IPS-18c (cell line): ENCODE data around the gene FGA.

Experiments
- H3K4me3 ChIP-seq: 2 replicates; pipeline ENCODE4 v1.7.0; 2013; ENCODE audit warnings: low read depth, mild to moderate bottlenecking, low read length, moderate library complexity; ENCODE audit not compliant: insufficient read depth
- H3K9me3 ChIP-seq: one replicate; pipeline ENCODE4 v1.6.1; 2013; ENCODE audit warnings: mild to moderate bottlenecking, low read length, moderate library complexity; ENCODE audit not compliant: control insufficient read depth, insufficient read depth

The FGA gene

DNA sequence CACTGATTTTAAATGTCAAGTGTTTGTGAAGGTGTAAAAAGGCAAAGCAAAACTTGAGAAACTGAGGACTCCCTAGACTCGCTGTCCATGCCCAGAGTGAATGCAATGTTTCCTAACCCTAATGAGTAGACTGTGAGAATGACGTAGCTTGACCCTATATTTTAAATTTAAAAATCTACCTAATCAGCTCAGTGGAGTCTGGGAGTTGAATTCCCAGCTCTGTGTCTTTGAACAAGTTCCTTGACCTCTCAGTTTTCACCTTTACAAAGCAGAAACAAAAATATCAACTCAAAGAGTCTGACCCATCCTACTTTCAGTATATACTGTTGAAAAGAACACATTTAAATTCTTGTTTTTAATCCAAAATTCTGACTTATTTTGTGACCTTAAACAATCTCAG, 2.3 kb downstream of the FGA start:
- H3K9me3 ChIP-seq, result no peaks in the 10 kb centered on the region
- H3K4me3 ChIP-seq, result no peak overlapping the region

DNA sequence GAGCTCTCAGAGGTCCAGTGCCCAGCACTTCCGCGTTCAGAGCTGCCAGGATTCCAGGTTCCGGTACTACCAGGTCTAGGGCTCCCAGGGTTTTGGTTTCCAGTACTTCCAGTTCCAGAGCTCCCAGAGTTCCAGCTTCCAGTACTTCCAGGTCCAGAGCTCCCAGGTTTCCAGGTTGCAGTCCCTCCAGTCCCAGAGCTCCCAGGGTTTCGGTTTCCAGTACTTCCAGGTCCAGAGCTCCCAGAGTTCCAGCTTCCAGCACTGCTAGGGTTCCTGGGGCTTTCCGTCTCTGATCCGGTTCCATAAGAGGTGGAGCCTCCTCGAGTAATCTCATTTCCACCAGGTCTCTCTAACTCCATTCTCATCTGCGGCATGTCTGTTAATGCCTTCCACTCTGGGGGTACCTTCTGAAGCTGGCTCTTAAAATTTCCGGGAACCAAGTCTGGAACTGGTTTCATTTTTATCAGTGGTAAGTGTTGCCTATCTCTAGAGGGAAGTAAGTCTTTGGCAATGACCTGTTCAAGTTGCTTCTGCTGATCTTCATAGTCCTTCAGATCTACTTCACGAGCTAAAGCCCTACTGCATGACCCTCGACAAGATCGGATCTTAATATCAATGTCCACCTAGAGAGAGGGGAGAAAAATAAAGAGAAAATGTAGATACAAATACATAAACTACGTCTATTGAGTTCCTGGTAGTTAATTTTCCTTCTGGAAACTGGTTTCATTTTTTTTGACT, 4.1 kb downstream of the FGA start:
- H3K4me3 ChIP-seq, result no peak overlapping the region
- no peaks in the 10 kb centered on the region for H3K9me3 ChIP-seq

DNA sequence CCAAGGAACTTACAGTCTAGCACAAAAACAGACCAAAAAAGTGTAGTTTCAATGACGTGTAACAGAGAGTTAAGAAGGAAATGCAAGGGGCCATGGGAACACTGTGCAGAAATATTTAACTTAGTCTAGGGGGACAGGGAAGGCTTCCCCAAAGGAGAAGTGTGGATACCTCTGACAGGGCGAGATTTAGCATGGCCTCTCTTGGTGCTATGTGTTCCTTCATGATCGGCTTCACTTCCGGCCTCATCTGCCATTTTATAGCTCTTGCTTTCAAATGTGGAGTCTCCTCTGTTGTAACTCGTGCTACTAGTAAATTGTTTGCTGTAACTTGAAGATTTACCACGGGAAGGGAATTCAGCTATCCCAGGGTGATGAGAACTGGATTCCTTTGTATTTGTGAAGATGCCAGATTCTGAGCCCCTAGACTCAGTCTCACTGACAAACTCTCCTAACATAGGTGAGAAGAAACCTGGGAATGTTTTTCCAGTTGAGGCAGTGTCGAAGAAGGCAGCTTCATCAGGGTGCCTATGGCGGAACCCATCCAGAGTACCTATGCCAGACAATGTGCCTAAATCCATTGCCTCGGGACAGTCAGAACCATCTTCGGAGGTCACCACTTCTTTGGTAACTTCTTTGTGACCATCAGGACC, 5.0 kb downstream of the FGA start:
- Histone ChIP-seq H3K9me3 (no peaks in the 10 kb centered on the region), H3K4me3 (no peak overlapping the region)

DNA sequence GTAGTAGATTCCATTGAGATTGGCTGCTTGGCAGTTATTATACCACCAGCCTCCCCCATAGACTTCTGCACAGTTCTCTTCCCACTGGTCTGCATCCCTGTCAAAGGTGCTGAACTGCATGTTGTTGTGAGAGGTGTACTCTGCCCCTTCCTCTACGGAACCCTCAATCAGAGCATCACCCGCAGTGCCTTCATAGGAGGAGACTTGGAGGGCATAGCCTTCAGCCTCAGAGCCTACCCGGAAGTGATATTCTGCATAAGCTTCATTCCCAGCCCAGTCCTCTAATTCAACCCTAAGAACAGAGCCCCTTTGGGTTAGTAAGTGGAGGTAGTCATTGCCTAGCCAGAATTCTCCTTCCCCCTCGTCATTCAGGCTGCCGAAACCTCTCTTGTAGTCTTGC, 6.3 kb downstream of the FGA start:
- Histone ChIP-seq H3K4me3 (no peak overlapping the region), H3K9me3 (no peaks in the 10 kb centered on the region)

DNA sequence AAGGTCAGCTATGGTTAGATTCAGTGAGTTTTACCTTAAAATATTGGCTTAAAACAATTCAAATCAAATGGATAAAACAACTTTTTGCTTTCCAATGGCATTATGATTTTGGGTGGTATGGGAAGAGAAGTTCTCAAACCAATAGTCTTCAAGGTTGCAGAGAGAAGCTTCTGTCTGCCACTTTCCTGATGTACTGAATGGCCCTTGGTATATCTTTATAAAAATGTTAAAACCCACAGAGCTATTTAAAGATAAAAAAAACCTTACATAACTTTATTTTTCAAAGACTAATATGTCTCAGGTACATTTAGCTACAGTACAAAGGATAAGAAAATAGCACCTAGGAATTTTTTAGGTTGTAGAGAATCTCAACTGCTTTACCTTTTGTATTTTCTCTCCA, 6.9 kb downstream of the FGA start:
- no peak overlapping the region for H3K4me3 ChIP-seq
- no peaks in the 10 kb centered on the region for H3K9me3 ChIP-seq

DNA sequence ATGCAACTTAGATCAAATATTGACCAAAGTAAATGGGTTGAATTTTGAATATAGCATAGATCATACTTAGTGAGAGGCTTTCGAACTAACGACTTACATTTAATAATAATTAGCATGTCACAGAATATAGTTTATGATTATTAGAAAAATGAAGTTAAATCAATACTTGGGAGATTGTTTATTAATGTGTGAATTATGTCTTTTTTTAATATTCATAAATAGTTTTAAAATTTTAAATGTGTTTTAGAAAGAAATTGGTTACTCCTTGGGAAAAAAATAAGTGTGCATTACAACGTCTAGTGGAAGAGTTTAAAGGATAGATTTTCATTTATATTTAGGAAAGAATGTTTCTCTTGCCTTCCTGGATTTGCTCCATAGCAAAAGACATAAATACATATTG, 7.3 kb downstream of the FGA start:
- no peaks in the 10 kb centered on the region for H3K9me3 ChIP-seq
- no peak overlapping the region for H3K4me3 ChIP-seq

DNA sequence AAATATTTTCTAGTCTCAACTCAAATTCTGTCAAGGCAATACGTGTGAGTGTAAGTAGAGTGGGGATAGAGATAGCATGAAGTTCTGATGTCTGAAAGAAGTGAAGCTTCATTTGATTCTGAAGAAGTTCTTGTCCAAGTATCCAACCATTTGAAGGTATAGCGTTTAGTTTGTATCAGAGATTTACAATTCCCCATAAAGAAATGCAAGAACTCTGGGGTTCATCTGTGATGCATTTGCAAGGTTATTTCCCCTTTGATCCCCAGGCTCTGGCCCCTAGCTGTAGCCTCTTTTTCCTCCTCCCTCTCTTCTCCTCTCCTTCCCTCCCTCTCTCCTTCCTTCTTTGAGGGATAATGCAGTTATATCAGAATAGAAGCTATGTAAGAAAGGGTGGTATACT, 7.8 kb downstream of the FGA start:
- Histone ChIP-seq H3K9me3 (no peaks in the 10 kb centered on the region), H3K4me3 (no peak overlapping the region)

DNA sequence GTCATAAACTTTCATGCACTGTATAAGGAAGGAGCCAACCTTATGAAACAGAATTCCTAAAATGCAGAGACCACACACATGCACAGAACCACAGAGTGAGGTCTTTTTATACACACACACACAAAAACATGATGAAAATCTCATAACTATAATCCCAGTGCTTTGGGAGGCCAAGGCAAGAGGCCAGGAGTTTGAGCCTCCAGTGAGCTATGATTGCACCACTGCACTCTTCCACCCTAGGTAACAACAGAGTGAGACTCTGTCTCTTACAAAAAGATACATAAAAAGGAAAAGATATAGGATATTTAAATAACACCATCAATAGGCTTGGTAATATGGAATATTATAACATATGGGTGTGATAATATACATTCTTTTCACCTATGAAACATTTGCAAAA, 10.6 kb downstream of the FGA start:
- Histone ChIP-seq H3K4me3 (no peak overlapping the region), H3K9me3 (no peaks in the 10 kb centered on the region)

DNA sequence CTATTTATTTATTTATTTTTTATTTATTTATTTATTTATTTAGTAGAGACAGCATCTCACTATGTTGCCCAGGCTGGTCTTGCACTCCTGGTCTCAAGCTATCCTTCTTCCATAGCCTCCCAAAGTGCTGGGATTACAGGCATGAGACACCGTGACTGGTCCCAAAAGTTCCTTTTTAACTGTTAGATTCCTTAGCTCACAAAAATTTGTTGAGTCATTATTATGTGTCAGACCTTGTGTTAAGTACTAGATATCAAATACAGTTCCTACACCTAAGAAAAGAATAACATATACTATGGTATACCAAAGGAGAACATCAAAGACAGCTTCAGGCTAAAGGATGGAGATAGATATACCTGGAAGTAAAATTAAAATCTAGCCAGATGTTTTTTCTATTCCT, 11.6 kb downstream of the FGA start:
- Histone ChIP-seq H3K4me3 (no peak overlapping the region), H3K9me3 (no peaks in the 10 kb centered on the region)

DNA sequence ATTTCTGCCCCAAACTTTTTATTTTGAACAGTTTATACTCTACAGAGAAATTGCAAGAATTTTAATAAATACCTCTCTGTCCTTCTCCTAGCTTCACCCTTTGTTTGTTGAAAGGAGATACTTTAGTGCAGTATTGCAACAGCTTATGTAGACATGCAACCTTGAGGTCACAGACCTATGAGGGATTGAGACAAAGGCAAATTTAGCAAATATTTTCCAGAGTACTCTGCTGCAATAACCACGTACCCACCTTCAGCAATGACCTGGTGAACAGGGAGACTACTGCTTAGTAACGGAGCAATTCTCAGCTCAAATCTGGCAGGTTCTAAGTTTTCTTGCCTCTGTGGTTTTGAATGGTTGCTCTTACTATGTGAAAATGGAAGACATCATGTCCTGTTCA, 13.2 kb downstream of the FGA start:
- Histone ChIP-seq H3K9me3 (no peaks in the 10 kb centered on the region), H3K4me3 (no peak overlapping the region)

DNA sequence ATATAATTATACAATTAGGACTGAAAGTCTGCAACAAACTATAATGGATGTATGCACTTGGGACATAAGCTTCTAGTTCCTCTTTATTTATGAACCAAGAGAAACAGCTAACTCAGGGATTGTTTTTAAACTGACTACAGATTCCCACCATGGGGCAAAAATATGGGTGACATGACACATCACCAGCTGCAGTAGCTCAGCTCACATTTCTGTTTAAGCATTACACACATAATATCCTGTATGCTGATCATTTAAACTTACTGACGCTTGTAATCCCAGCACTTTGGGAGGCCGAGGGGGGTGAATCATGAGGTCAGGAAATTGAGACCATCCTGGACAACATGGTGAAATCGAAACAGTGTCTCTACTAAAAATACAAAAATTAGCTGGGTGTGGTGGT, 16.2 kb downstream of the FGA start:
- no peak overlapping the region for H3K4me3 ChIP-seq
- H3K9me3 ChIP-seq, result no peaks in the 10 kb centered on the region

DNA sequence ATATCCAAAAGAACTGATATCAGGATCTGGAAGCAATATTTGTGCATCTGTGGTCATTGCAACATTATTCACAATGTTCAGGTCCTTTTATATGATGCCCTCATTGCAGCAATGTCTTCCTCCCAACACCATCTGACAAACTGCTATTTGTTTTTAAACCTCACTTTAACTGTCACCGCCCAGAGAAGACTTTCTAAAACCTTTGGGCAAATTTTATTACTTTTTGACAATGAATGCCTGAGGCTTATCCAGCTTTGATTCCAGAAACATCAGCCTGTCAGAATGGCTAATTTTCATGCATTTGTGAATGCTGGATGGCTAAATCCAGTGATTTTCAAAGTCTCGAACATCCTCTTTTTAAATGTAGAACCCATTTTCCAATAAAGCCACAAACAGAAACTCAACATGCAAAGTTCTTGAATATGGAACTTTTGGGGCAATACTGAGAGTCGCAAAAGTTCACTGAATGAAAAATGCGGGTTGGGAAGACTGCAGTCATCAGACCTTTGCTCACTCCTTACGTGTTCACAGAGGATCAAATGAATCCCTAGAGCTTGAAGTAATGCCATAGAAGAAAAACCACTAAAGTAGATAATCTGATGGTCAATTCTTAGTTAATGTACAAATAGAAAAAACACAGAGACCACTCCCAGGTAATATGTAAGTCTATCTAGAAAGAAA, 17.2 kb downstream of the FGA start:
- Histone ChIP-seq H3K4me3 (no peak overlapping the region), H3K9me3 (no peaks in the 10 kb centered on the region)

DNA sequence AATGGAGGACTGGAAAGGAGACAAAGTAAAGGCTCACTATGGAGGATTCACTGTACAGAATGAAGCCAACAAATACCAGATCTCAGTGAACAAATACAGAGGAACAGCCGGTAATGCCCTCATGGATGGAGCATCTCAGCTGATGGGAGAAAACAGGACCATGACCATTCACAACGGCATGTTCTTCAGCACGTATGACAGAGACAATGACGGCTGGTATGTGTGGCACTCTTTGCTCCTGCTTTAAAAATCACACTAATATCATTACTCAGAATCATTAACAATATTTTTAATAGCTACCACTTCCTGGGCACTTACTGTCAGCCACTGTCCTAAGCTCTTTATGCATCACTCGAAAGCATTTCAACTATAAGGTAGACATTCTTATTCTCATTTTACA, 21.0 kb downstream of the FGA start:
- H3K9me3 ChIP-seq, result no peaks in the 10 kb centered on the region
- no peak overlapping the region for H3K4me3 ChIP-seq

DNA sequence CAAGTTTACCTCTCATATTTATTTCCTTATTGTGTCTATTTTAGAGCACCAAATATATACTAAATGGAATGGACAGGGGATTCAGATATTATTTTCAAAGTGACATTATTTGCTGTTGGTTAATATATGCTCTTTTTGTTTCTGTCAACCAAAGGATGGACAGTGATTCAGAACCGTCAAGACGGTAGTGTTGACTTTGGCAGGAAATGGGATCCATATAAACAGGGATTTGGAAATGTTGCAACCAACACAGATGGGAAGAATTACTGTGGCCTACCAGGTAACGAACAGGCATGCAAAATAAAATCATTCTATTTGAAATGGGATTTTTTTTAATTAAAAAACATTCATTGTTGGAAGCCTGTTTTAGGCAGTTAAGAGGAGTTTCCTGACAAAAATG, 21.5 kb downstream of the FGA start:
- no peaks in the 10 kb centered on the region for H3K9me3 ChIP-seq
- no peak overlapping the region for H3K4me3 ChIP-seq

DNA sequence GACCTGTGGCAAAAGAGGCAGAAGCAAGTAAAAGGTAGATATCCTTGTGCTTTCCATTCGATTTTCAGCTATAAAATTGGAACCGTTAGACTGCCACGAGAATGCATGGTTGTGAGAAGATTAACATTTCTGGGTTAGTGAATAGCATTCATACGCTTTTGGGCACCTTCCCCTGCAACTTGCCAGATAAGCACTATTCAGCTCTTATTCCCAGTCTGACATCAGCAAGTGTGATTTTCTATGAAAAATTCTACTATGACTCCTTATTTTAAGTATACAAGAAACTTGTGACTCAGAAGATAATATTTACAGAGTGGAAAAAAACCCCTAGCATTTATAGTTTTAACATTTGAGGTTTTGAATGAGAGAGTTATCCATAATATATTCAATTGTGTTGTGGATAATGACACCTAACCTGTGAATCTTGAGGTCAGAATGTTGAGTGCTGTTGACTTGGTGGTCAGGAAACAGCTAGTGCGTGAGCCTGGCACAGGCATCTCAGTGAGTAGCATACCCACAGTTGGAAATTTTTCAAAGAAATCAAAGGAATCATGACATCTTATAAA, 23.8 kb downstream of the FGA start:
- H3K9me3 ChIP-seq, result no peaks in the 10 kb centered on the region

DNA sequence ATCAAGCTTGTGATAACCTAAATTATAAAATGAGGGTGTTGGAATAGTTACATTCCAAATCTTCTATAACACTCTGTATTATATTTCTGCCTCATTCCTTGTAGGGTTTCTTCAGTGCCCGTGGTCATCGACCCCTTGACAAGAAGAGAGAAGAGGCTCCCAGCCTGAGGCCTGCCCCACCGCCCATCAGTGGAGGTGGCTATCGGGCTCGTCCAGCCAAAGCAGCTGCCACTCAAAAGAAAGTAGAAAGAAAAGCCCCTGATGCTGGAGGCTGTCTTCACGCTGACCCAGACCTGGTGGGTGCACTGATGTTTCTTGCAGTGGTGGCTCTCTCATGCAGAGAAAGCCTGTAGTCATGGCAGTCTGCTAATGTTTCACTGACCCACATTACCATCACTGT, 24.8 kb downstream of the FGA start:
- no peaks in the 10 kb centered on the region for H3K9me3 ChIP-seq
- H3K4me3 ChIP-seq, result no peak overlapping the region

More for the DNA sequence above, 23.8 kb downstream of the FGA start:
- H3K4me3 ChIP-seq, result no peak overlapping the region

DNA sequence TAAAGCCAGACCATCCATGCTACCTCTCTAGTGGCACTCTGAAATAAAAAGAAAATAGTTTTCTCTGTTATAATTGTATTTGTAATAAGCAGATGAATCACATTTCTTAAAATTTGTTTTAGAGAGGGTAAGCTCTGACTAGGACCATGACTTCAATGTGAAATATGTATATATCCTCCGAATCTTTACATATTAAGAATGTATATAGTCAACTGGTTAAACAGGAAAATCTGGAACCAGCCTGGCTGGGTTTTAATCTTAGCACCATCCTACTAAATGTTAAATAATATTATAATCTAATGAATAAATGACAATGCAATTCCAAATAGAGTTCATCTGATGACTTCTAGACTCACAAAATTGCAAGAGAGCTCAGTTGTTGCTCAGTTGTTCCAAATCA, 26.2 kb downstream of the FGA start:
- Histone ChIP-seq H3K9me3 (no peaks in the 10 kb centered on the region), H3K4me3 (no peak overlapping the region)

DNA sequence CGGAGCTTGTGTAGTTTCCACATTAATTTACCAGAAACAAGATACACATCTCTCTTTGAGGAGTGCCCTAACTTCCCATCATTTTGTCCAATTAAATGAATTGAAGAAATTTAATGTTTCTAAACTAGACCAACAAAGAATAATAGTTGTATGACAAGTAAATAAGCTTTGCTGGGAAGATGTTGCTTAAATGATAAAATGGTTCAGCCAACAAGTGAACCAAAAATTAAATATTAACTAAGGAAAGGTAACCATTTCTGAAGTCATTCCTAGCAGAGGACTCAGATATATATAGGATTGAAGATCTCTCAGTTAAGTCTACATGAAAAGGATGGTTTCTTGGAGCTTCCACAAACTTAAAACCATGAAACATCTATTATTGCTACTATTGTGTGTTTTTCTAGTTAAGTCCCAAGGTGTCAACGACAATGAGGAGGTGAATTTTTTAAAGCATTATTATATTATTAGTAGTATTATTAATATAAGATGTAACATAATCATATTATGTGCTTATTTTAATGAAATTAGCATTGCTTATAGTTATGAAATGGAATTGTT, 27.8 kb downstream of the FGA start, which contains the start of gene FGB:
TSS of gene FGB (plus strand) at position 315 of the 558 bp plus-strand sequence. CDS start at position 323, 8 bp downstream.
- H3K4me3 ChIP-seq, result no peak within 1 kb of the TSS
- no peaks in the 10 kb centered on the region for H3K9me3 ChIP-seq
